AG04449 (cell line): ENCODE measurements around the gene ALG13.

Experiments
- CTCF ChIA-PET: fragments of 350-600 bp; formaldehyde crosslinking; extraction: SDS; loops from one replicate; lab custom pipeline; 2021; ENCODE audit warnings: antibody characterized with exemption; lab: Yijun Ruan, JAX
- POLR2A ChIA-PET: fragments of 400-600, 350-600 bp; formaldehyde crosslinking; extraction: SDS; loops from one replicate; lab custom pipeline; 2020; ENCODE audit warnings: antibody characterized with exemption, inconsistent platforms; lab: Yijun Ruan, JAX
- DNase-seq: peaks from one replicate; pipeline ENCODE4 v3.0.0-alpha.2; 2010; ENCODE audit warnings: low read depth, low spot score
- H3K4me3 ChIP-seq: 2 replicates; pipeline ENCODE4 v1.5.1; 2011; ENCODE audit warnings: low read depth, mild to moderate bottlenecking, control low read depth, low read length
- CTCF ChIP-seq: IDR thresholded peaks from one replicate; pipeline ENCODE4 v1.5.1; 2011; ENCODE audit warnings: mild to moderate bottlenecking, moderate library complexity, low read length, control low read depth, inconsistent platforms; ENCODE audit not compliant: insufficient read depth; ENCODE audit errors: missing control alignments

ALG13 gene

DNA sequence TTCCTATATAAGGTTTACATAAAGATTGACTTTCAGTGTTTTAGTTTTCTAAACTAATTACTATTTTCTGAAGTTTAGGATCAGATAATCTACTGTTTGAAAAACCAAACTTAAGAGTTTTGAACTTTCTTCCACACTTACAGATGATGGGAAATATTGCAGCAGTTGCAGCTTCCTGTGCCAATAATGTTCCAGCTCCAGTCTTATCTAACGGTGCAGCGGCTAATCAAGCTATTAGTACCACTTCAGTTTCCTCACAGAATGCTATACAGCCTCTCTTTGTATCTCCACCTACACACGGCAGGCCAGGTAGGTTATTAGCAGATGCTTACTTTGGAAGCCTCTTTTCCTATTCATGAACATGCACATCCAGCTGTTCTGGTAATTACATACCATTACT, 55.6 kb downstream of the ALG13 start:
- ChIA-PET CTCF (no interaction called here), POLR2A (no interaction called here)
- TF ChIP-seq CTCF, result no peak
- no peak overlapping the region for H3K4me3 ChIP-seq
- DNase-seq, result no peak

- TF ChIP-seq CTCF, result no peak
- DNase-seq, result no peak
- no peak overlapping the region for H3K4me3 ChIP-seq
- ChIA-PET CTCF (no interaction called here), POLR2A (no interaction called here)
Observed at GRCh38 chrX:111742018-111742417, 61.0 kb downstream of the ALG13 start.

GRCh38 chrX:111743316-111743715, 62.3 kb downstream of the ALG13 start:
- no peak overlapping the region for H3K4me3 ChIP-seq
- POLR2A ChIA-PET, result no interaction called here
- DNase-seq, result no peak
- TF ChIP-seq CTCF, result no peak
- CTCF ChIA-PET, result no interaction called here

DNA sequence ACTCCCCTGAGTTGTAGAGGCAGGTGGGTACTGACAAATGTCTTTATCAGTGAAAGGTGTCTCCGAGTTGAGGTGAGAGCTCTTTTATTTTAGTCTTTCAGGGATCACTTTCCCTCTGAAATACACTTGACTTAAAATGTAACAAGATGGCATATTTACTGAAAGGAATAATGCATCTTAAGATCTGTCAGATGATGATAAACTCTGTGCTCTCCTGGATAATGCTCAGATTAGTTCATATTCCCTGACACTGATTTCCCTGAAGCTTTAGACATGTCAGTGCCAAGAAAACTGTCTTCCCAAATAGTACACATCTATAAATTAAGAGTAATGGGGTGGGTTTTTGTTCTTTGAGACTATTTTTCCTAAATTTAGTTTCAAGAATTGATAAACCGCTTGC, 75.5 kb downstream of the ALG13 start:
- DNase-seq, result no peak
- CTCF ChIA-PET, result no interaction called here
- no peak overlapping the region for H3K4me3 ChIP-seq
- TF ChIP-seq CTCF, result no peak
- POLR2A ChIA-PET, result no interaction called here

DNA sequence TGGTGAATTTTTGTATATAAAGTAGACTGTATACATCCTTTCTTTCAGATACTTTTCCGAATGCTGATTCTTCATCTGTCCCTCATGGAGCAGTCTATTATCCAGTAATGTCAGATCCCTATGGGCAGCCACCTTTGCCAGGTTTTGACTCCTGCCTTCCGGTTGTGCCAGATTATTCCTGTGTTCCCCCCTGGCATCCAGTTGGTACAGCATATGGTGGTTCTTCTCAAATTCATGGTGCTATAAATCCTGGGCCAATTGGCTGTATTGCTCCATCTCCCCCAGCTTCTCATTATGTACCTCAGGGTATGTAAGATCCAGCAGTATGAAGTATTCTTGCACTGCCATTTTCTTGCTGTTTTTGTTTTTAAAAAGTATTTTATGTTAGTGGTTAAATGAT, 78.7 kb downstream of the ALG13 start:
- CTCF ChIA-PET, result no interaction called here
- POLR2A ChIA-PET, result no interaction called here
- no peak for DNase-seq
- TF ChIP-seq CTCF, result no peak
- no peak overlapping the region for H3K4me3 ChIP-seq

DNA sequence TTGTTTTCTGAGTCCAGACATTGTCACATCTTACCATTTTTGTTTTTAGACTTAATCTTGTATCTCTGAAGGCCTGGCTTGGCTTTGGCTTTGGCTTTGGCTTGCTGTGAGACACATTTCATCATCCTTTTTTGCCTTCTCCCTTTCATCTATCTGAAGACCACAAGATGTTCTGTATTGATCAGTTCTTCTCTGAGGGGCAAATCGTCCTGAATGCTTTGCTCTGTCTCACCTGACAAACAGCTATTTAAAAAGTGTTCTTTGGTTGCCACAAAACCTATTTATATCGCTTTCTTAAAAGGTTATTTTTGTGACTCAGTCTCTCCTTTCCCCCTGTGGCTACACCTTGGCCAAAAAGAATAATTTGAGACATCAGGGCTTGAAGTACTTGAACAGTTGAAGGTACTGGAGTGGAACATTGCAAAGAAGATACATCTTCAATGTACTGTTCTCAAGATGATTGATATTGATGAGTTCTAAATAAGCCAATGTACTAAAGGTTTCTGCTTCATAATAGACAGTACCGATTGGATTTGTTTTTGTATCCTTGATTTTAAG, 80.7 kb downstream of the ALG13 start:
- TF ChIP-seq CTCF, result no peak
- no peak overlapping the region for H3K4me3 ChIP-seq
- CTCF ChIA-PET, result no interaction called here
- POLR2A ChIA-PET, result no interaction called here
- no peak for DNase-seq
